ENCODE data around the gene FBXO33.

FBXO33 gene

DNA sequence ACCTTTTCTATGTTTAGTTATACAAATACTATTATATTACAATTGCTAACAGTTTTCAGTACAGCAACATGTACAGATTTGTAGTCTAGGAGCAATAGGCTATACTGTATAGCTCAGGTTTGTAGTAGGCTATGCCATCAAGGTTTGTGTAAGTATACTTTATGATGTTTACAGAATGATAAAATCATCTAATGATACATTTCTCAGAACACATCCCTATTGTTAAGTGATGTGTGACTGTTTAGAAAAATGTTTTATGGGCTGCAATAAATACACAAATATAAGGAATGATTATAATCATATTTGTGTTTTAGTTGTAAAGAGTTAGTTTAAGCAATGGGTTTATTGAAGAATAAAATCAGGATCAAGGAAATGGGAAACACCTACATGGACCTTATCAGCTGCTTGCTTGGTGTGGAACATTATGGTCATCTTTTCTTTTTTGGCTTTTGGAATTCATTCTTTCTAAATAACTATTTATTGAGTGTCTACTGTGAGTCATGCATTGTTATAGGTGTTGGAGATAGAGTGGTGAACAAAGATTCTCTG, 24.5 kb upstream of the FBXO33 start:
- TF ChIP-seq, protein P1, sequence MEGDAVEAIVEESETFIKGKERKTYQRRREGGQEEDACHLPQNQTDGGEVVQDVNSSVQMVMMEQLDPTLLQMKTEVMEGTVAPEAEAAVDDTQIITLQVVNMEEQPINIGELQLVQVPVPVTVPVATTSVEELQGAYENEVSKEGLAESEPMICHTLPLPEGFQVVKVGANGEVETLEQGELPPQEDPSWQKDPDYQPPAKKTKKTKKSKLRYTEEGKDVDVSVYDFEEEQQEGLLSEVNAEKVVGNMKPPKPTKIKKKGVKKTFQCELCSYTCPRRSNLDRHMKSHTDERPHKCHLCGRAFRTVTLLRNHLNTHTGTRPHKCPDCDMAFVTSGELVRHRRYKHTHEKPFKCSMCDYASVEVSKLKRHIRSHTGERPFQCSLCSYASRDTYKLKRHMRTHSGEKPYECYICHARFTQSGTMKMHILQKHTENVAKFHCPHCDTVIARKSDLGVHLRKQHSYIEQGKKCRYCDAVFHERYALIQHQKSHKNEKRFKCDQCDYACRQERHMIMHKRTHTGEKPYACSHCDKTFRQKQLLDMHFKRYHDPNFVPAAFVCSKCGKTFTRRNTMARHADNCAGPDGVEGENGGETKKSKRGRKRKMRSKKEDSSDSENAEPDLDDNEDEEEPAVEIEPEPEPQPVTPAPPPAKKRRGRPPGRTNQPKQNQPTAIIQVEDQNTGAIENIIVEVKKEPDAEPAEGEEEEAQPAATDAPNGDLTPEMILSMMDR (conservative IDR thresholded peaks at IDR 0.05; ENCODE audit: low read depth, low read length): no peak
- no peak overlapping the region for H3K4me3 ChIP-seq (ENCODE audit: low read depth, low read length)
- no peak for DNase-seq (ENCODE audit: low read depth)

DNA sequence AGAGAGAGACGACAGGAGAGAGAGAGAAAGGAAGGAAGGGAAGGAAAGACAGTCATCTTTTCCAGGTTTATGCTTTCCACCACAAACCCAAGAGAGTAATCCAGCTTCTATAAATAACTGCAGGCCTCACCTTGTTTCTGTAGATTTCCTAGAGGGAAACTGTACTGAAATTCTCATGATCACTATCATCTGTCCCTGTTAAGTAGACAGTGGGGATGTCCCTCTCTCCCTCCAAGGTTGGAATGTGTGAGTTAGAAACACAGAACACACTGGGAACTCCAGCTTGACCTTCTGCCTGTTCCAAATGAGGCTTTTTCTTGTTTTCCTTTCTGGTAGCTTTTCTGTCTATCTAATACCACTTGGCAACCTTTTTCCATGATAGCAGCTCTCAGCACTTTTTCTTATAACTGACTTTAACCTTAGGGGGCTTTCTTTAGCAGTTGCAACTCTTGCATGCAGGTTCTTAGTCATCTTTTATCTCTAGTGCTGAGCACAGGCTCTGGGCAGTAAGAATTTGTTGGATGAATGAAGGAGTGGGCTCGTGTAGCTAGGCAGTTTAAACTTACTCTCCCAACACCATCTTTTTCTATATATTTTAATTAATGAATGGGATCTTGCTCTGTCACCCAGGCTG, 22.8 kb upstream of the FBXO33 start:
- DNase-seq (ENCODE audit: low read depth): peak; percentile 8
- TF ChIP-seq, protein P1 (conservative IDR thresholded peaks at IDR 0.05; ENCODE audit: low read depth, low read length): no peak
- H3K4me3 ChIP-seq (ENCODE audit: low read depth, low read length): no peak overlapping the region

DNA sequence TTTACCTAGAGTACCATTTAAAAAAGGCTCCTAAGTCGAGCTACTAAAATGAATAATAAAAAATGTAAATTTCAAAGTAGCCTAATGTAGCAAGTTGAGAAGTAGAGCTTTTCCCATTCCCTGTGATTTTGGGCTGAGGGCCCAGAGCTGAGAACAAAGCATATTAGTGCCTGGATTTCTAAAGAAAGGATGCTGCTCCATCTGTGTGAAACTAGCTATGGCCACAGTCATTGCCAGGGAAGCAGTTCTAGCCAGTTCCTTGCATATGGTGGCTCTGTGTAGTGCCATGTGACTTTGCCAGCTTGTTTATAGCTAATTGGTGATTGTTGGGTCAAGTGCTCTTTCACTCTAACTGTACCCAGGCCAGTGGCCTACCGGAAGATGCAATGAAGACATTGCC, 20.4 kb upstream of the FBXO33 start:
- DNase-seq (ENCODE audit: low read depth): no peak
- TF ChIP-seq, protein P1 (conservative IDR thresholded peaks at IDR 0.05; ENCODE audit: low read depth, low read length): no peak
- H3K4me3 ChIP-seq (ENCODE audit: low read depth, low read length): no peak overlapping the region

DNA sequence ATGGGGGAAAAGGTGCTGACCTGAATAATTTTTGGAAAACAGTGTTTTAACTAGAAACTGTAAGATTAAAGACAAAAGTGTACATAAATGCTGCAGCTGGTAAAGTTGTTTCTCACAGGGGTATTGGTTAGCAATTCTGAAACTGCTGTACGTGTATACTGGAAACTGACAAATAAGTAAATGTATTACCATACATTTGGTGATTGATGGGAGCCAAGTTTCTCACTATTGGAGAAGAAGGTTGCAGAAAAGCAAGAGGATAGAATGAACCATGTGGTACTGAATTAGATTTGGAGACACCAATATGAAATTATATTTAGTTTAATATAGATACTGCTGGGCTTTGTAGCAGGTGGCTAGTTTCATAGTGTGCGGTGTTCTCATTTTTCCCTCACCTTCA, 19.6 kb upstream of the FBXO33 start:
- no peak overlapping the region for H3K4me3 ChIP-seq (ENCODE audit: low read depth, low read length)
- no peak for DNase-seq (ENCODE audit: low read depth)
- TF ChIP-seq, protein P1 (conservative IDR thresholded peaks at IDR 0.05; ENCODE audit: low read depth, low read length): no peak

DNA sequence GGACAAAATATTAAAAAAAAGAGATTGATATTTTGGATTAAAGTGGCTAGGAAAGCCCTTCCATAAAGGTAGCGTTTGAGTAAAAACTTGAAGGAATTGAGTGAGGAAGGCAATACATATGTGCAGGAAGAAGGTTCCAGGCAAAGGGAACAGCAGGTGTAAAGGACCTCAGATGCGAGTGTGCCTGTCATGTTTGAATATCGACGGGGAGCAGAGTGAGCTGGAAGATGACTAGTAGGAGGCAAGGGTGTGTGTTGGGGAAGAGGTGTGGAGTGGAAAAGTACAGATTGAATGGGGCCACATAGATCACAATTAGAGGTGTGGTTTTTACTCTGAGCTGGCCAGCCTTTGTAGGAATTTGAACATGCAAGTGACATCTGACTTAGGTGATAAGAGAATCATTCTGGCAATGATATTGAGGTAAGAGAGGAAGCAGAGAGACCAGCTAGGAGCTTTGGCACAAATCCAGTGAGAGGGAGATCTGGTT, 15.0 kb upstream of the FBXO33 start:
- no peak for DNase-seq (ENCODE audit: low read depth)
- TF ChIP-seq, protein P1 (conservative IDR thresholded peaks at IDR 0.05; ENCODE audit: low read depth, low read length): no peak
- H3K4me3 ChIP-seq (ENCODE audit: low read depth, low read length): no peak overlapping the region

DNA sequence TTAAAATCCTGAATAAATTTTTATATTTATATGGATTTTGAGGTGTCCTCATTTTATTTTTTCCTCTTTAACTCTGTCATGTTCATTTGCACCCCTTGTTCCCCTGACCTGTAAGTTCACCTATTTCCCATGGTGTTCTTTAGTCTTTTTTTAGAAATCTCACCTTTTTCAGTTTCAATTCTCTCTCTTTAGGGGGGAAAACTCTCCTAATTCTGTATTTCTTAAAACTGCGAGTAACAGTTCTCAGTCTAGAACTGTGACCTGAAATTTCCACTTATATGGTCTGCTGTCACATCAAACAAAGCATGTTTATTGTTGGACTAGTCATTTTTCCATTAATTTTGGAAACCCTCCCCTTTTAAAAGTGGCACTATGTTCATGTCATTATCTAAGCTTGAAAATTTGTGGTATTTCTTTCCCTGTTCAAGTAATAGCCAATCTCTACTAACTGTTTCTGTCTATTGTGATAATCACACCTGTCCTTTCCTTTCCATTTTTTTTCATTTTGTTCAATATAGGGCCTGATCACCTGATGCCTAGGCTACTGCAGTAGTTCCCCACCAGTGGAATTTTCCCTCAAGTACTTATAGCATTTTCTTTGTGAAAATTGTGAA, 14.0 kb upstream of the FBXO33 start:
- DNase-seq (ENCODE audit: low read depth): no peak
- TF ChIP-seq, protein P1 (conservative IDR thresholded peaks at IDR 0.05; ENCODE audit: low read depth, low read length): no peak
- H3K4me3 ChIP-seq (ENCODE audit: low read depth, low read length): no peak overlapping the region
